GM18507 (cell line): ENCODE results near the gene EPB41L1.

Experiments
- DNase-seq: peaks from one replicate; pipeline ENCODE4 v3.0.0; 2011; ENCODE audit warnings: low read depth; ENCODE audit not compliant: insufficient read length; ENCODE audit errors: extremely low spot score
- FAIRE-seq: peaks from 2 replicates; lab custom pipeline; 2011; peaks lifted over from hg19 to GRCh38; lab: Jason Lieb, UNC

The EPB41L1 gene

DNA sequence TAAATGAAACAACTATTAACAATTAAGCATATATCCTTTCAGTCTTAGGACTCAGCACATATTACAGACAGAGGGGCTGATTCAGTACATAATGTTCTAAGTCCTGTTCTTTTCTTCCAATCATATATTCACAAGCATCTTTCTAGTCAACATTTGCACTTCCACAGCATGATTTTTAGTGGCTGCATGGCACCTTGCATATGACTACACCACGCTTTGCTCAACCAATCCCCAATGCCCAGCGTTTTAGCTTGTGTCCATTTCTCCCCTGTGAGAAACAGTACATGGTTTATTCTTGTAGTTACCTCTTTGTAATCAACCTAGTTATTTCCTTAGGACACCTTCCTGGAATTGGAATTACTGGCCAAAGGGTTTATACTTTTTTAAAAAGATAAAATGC, 115.0 kb downstream of the EPB41L1 start:
- DNase-seq (no peak), FAIRE-seq (no peak)

DNA sequence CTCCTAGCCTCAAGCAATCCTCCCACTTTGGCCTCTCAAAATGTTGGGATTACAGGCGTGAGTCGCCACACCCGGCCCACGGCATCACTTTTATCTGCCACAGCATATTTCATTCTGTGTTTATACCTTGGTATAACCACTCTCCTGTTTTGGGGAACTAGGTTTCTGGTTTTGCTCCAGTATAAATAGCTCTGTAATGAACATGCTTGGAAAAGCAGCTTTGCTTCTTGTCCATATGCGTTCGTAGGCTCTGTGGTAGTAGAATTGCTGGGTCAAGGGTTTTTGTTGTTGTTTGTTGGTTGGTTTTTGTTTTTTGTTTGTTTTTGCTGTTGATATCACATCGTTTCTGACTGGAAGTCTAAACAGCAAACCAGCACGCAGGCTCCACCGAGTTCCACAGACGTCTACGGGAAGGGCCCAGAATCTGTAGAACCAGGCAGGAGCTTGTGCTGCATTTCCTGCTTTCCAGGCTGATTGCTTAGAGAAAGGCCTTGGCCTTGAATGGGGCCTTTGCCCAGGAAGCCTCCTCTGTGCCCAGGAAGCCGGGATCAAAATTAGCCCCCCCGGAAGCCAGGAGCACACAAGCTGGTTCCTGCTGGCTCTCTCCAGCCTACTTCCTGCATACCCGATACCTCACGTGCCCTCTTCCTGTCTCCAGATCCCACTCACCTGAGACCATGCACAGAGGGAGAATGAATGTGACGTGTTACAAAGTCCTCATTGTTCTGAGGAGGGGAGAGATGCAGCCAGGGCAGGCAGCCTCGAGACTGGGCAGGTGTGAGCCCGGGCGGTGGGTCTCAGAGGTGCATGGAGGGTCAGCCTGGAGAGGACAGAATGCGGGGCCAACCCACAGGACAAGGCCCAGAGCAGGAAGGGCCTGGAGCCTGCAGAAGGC, 116.5 kb downstream of the EPB41L1 start:
- no peak for FAIRE-seq
- no peak for DNase-seq

DNA sequence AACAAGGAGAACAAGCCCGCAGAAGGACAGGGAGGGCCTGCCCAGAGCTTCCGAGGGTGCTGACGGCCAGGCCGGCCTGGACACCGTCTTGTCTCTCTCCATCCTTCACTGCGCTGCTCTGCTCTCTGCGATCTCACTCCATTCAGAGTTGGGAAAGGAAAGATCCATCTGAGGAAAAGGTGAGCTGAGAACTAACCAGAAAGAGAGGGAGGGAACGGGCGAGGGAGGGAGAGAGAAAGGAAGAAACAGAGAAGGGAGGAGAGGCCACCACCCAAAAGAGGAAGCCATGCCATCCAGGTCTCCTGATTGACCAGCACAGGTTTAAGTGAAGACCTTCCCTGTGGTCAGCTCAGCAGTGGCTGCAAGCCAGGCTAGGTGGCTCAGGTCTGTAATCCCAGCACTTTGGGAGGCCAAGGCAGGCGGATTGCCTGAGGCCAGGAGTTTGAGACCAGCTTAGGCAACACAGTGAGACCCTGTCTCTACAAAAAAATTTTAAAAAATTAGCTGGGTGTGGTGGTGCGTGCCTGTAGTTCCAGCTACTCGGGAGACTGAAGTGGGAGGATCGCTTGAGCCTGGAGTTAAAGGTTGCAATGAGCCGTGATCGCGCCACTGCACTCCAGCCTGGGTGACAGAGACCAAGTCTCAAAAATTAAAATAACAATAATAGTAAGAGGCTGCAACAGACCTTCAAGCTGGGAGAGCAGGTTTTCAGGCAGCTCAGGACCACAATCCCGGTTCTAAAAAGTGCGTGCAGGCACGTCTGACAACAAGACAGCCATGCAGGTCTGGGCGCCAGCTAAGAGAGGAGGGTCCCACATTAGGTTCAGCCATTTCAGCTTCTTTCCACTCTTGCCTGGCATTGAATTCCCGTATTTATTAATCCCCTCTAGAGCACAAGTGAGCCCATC, 117.4 kb downstream of the EPB41L1 start:
- no peak for DNase-seq
- no peak for FAIRE-seq

DNA sequence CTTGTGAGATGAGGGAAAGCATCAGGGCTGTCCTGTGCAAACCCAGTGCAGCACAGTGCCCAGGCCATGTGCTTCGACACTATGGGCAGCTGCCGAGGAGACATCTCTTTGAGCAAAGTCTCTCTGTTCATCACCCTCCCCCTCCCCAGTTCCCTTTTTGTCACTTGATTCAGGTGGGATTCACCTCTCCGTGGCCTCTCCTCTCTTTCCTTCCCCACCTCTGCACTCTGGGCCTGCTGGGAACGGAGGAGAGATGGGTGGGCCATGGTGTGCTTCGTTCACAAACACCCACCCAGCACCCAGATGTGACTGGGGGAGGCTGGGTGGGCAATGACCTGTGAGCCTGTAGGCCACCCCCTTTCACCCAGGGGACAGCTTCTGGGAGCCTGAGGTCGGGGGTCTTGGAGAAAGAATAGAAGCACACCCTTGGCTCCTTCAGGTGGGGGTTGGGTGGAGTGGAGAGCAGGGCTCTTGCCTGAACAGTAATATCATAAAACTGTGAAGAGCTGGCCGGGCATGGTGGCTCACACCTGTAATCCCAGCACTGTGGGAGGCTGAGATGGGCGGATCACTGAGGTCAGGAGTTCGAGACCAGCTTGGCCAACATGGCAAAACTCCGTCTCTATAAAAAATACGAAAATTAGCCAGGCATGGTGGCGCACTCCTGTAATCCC, 118.1 kb downstream of the EPB41L1 start:
- DNase-seq (no peak), FAIRE-seq (no peak)

DNA sequence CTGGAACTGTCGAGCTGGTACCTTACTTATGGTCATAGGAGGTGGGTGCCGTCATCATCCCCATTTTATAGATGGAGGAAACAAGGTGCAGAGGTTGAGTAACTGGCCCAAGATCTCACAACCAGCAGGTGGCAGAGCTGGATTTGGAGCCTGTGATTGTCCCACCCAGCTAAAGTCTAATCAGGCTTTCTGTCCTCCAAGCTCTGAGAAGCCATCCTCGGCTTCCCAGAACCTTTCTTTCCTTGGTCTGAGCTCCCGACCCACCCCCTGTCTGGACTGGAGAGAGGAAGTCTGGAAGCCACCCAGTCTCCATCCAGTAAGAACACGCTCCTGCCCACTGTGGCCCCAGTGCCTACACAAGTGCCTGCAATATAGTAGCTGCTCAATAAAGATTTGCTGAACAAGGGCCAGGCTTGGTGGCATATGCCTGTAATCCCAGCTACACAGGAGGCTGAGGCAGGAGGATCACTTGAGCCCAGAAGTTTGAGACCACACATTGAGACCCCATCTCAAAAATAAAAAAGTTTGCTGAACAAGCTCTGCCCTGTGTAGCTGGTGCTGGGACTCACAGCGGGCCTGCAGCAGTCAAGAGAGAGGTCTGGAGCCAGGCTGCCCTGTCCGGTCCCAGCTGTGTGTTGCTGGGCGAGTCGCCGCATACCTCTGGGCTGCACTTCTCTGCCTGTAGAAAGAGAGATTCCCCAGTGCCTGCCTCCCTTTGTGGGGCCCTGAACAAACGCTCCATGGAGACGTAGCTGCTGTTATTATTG, 119.1 kb downstream of the EPB41L1 start:
- DNase-seq = peak; percentile 14
- FAIRE-seq = no peak

DNA sequence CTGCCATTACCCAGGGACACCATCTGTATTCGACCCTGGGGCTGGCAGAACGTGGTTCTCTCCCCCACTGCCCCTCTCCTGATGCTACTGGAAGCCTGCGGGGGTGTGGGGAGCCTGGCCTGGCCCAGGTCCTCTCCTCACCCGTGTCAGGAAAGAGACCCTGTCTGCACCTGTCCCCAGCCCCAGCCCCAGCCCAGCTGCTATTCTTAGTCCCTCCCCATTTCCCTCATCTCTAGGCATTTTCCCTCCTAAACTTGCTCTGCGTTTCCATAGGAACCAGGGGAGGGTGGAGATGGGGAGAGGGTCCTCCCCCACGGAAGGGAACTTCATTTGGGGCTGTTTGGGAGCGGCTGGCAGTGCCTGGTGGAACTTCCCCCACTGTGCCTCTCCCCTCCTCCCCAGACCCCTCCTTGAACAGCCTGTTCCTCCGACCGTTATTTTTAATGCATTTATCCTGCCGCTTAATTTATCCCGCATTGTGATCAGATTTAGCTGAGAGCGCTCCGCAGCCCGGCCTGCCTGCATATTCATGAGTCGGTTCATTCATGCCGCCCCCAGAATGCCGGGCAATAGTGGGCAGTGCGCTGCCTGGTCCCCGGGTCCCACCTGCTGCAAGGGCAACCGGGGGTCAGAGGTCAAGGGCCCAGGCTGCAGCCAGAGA, 119.8 kb downstream of the EPB41L1 start:
- DNase-seq = no peak
- FAIRE-seq = no peak

DNA sequence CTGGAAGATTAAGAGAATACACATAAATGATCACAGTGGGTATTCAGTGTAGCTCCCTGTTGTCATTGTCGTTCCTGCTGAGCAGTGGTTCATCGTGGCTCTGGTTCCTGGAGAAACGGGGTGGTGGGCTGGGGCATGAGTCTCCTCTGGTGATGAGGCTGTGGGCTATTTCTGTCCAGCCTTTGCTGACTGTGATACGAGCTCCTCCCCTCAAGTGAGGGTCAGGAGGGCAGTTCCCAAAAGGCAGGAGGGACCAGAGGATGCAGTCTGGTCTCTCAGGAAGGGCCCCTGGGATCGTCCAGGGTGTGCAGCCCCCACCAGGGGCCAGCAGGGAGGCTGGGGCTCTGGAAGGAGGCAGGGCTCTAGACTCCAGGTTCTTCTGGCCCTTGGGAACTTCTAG, 120.5 kb downstream of the EPB41L1 start:
- no peak for FAIRE-seq
- no peak for DNase-seq

DNA sequence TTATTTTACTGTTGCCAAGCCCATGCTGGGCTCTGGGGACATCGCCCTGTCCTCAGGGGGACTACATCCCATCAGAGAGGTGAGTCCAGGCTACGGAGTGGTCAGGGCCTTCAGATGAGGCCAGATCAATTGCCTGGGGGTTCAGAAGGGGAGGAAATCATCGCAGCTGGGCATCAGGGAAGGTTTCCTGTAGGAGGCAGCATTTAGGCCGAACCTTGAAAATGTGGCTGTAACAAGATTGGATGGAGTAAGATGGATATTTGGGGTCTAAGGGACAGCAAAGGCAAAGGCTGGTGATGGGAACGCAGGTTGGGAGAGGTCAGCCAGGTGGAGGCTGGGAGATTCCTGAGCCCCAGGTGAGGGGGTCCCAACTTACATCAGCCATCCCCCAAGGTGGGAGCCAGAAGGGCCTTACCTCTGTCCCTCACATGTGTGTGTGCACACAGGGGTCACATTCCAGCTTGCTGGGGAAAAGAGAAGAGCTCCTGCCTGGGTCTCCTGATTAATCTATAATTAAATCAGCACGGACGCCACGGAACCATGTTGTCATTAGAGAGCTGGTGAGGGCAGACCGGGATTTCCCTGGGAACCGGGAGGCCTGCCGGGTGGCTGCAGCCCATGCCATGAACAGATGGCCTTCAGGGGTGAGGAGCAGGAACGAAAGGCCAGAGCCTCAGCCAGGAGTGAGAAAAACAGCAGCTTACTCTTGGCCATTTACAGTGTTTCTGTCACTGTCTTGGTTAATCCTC, 121.1 kb downstream of the EPB41L1 start:
- FAIRE-seq (no peak), DNase-seq (no peak)

DNA sequence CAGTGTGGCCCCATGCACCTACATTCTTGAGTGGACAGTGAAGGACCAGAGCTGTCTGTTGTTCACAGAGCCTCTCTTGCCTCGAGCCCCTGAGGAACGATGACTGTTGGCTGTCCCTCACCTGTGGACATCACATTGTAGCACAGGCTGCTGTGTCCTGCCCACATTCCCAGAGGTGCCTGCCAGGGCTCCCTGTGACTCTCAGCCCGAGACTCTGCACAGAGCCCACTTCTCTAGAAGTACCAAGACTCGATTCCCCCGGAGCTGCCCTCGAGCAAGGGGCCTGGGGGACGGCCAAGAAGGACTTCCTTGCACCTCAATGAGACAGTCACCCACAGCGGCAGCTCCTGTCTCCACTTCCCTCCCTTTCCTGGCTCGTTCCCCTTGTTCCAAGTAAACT, 123.0 kb downstream of the EPB41L1 start:
- FAIRE-seq (no peak), DNase-seq (no peak)

DNA sequence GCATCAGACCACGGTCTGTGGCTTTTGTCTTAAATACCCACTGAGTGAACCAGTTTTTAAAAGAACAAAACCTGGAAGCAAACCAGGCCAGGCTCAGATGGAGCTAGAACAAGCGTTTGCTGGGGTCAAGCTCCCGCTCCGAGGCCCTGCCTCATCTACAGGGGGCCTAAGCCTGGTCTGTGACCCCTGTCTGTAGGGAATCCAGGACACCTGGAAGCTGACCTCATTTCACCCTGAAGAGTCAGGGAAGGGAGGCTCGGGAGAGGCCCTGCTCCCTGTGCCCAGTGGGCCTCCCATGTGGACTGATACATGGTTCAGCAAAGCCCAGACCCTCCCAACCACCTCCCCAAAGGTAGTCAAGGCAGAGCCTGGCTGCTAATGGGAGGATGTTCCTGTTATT, 124.8 kb downstream of the EPB41L1 start:
- FAIRE-seq = no peak
- DNase-seq = no peak

DNA sequence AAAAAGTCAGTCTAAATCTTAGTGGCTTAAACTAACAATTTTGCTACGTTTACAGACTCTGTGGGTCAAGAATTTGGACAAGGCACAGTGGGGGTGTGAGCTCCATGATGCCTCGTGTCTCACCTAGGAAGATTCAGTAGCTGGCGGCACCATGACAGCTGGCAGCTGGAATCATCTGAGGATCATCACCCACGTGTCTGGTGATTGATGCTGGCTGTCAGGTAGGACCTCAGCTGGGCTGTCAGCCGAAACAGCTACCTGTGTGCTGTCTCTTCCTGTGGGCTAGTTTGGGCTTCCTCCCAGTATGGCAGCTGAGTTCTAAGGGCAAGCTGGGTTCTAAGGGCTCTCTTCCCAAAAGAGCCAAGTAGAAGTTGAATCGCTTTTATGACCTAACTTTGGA, 125.2 kb downstream of the EPB41L1 start:
- DNase-seq (no peak), FAIRE-seq (no peak)

DNA sequence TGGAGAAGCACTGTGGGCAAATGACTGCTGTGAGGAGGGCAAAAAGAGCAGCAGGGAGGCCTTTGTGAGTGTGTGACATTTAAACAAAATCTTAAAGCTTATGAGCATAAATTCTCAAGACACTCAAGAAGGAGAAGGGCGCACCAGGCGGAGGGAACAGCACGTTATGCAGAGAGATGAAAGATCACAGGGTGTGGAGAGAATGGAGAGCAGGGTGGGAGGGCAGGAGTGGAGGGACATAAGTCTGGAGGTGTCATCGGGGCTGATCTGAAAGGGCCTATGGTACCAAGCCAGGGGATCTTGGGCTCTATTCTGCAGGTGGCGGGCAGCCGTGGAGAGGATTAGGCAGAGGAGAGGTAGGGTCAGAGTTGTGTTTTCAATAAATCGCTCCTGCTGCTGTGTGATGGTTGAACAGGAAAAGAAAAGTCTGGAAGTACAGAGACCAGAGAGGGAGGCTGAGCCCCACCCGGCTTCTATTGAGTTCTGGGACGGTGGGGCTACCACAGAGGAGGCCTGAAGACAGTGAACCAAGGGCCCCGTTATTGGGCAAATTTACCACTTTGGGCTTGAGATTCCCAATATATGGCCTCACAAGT, 127.3 kb downstream of the EPB41L1 start:
- FAIRE-seq = no peak
- DNase-seq = no peak
